Esophagus squamous epithelium (tissue), 4 donors: ENCODE measurements around the gene MTHFD2L.

ENCODE experiments used
- CTCF ChIP-seq, 6 experiments: fragments of 450-650 bp in 4 of 6; fragments of 200-600 bp in 2 of 6; sonication (generic) in 2 of 6; IDR thresholded peaks; one replicate each; pipeline ENCODE4 v1.5.1; 2016 to 2019; ENCODE audit warnings: antibody characterized with exemption in 6 of 6, mild to moderate bottlenecking in 4 of 6, moderate library complexity in 4 of 6
- POLR2A ChIP-seq, 4 donors: fragments of 450-650 bp; IDR thresholded peaks; one replicate each; pipeline ENCODE4 v1.6.1; 2017; ENCODE audit warnings: antibody characterized with exemption in 4 of 4, mild to moderate bottlenecking in 4 of 4, moderate library complexity in 3 of 4

- TF ChIP-seq POLR2A (IDR thresholded peaks at IDR 0.05) (no peak), CTCF (IDR thresholded peaks at IDR 0.05) (no peak)
Measured at GRCh38 chr4:74175379-74175778, 17.5 kb downstream of the MTHFD2L start.
